Lower lobe of right lung (tissue), 2 donors: ENCODE measurements around the gene ADGRL2. TPM values are rescaled to one million over a fixed set of nuclear protein-coding genes. Genes with fewer than 3 reads are reported as not detected.

Experiments
- ATAC-seq, 2 donors: fragments of 200-7000 bp; cut with Tn5 transposase; one replicate each; pipeline ENCODE4 v1.9.1; 2020 to 2022; ENCODE audit warnings: mild to moderate bottlenecking in 2 of 2, moderate library complexity in 2 of 2
- DNase-seq: peaks from one replicate; pipeline ENCODE4 v3.0.0-alpha.2; 2020
- H3K27ac ChIP-seq: fragments of 200-600 bp; one replicate; pipeline ENCODE4 v1.8.0; 2022
- H3K27me3 ChIP-seq: fragments of 200-600 bp; one replicate; pipeline ENCODE4 v1.8.0; 2022; ENCODE audit warnings: low read depth
- H3K36me3 ChIP-seq: fragments of 200-600 bp; one replicate; pipeline ENCODE4 v1.8.0; 2022; ENCODE audit warnings: mild to moderate bottlenecking
- H3K4me1 ChIP-seq: fragments of 200-600 bp; one replicate; pipeline ENCODE4 v1.8.0; 2022
- H3K4me3 ChIP-seq: fragments of 200-600 bp; one replicate; pipeline ENCODE4 v1.8.0; 2022; ENCODE audit warnings: mild to moderate bottlenecking
- H3K9me3 ChIP-seq: fragments of 200-600 bp; one replicate; pipeline ENCODE4 v1.8.0; 2022
- intact Hi-C: fragments of 100-400 bp; cut with DNase I; formaldehyde crosslinking; loops from one replicate; pipeline ENCODE4 v1.11.0; 2022
- total RNA-seq: library from RNA; stranded (reverse); fragmentation: NEBNext Ultra II Directional; extraction: Animal tissue kit (Norgen Biotek cat#: 25700); gene quantifications from one replicate; pipeline ENCODE4 v1.2.1, GENCODE V29; 2021
- TF ChIP-seq, protein P1 (sequence below): fragments of 200-600 bp; IDR thresholded peaks from one replicate; pipeline ENCODE4 v1.8.0; 2022; ENCODE audit warnings: antibody characterized with exemption, mild to moderate bottlenecking
- donor health status: DM: no; HTN: yes; CAD: no; lungs with severe emphysema.

The ADGRL2 gene
- total RNA-seq, 1 donor from 2014 or later, result 97.9 TPM

DNA sequence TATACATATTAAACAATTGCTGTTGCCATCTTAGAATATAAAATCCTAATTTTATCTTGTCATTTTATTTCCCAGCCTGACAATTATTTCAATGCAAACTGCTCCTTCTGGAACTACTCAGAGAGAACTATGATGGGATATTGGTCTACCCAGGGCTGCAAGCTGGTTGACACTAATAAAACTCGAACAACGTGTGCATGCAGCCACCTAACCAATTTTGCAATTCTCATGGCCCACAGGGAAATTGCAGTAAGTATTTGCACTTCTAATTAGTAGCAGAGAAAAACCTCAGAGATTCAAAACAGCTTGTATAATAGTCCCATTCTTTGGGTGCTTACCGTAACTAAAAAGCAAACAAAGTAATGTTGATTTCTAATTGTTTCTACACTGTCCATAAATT lies 167.2 kb downstream of the ADGRL2 start:
- no peak for ATAC-seq
- Histone ChIP-seq H3K27me3 (no peaks in the 10 kb centered on the region), H3K36me3 (peaks cover 29% of the 10 kb centered on the region), H3K4me3 (no peak overlapping the region), H3K27ac (no peak overlapping the region), H3K4me1 (no peaks in the 10 kb centered on the region), H3K9me3 (no peaks in the 10 kb centered on the region)
- no peak for DNase-seq
- intact Hi-C loops, result no loop called here
- TF ChIP-seq, protein P1, sequence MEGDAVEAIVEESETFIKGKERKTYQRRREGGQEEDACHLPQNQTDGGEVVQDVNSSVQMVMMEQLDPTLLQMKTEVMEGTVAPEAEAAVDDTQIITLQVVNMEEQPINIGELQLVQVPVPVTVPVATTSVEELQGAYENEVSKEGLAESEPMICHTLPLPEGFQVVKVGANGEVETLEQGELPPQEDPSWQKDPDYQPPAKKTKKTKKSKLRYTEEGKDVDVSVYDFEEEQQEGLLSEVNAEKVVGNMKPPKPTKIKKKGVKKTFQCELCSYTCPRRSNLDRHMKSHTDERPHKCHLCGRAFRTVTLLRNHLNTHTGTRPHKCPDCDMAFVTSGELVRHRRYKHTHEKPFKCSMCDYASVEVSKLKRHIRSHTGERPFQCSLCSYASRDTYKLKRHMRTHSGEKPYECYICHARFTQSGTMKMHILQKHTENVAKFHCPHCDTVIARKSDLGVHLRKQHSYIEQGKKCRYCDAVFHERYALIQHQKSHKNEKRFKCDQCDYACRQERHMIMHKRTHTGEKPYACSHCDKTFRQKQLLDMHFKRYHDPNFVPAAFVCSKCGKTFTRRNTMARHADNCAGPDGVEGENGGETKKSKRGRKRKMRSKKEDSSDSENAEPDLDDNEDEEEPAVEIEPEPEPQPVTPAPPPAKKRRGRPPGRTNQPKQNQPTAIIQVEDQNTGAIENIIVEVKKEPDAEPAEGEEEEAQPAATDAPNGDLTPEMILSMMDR, result no peak

DNA sequence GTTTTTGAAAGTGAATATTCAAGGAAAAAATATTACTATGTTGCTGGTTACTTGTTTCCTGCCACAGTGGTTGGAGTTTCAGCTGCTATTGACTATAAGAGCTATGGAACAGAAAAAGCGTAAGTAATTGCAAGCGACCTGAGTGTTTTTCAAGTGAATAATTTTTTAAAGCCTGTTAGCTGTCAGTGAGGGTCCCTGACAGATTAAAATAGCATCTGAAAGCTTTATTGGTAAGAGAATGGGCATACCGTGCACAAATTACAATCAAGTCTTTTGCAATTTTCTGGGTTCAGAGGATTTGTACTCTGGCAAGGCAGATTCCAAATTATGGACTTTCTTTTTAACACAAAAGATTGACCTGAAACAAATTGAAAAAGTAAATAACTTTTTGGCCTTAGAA lies 169.7 kb downstream of the ADGRL2 start:
- Histone ChIP-seq H3K4me3 (no peak overlapping the region), H3K27me3 (no peaks in the 10 kb centered on the region), H3K4me1 (no peaks in the 10 kb centered on the region), H3K27ac (no peak overlapping the region), H3K36me3 (peaks cover 36% of the 10 kb centered on the region), H3K9me3 (no peaks in the 10 kb centered on the region)
- ATAC-seq (no peak), DNase-seq (no peak)
- TF ChIP-seq, protein P1, result no peak
- intact Hi-C loops, result no loop called here

DNA sequence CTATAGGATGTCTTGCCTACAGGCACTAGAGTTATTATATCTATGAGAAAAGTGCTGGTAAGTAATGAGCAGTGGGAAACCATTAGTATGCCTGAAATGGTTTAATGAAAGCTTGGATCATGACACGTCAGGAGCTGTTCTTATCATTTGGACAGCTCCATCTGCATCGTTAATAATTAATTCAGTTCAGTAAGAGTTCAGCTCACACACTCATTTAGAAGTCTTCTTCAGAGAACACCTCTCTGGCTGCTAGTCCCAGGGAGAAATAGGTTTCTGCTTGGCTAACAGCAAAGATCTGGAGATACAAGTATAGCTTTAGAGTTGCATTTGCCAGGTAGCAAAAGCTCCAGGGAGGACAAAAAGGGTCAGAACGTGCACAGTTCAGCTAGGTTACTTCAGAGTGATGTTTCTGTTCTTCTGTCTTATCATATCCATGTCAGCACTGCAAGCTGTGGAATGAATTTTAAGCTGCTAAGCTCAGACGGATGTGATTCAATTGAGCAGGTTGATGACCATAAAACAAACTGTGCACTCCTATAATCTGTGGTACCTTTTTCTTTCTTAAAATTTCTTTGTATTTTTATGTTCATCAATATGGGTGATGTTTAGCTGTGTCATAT lies 173.6 kb downstream of the ADGRL2 start:
- Histone ChIP-seq H3K27ac (no peak overlapping the region), H3K36me3 (peaks cover 14% of the 10 kb centered on the region), H3K9me3 (no peaks in the 10 kb centered on the region), H3K4me3 (no peak overlapping the region), H3K27me3 (no peaks in the 10 kb centered on the region), H3K4me1 (no peaks in the 10 kb centered on the region)
- no peak for DNase-seq
- intact Hi-C loops, result no loop called here
- no peak for ATAC-seq
- TF ChIP-seq, protein P1, result no peak

DNA sequence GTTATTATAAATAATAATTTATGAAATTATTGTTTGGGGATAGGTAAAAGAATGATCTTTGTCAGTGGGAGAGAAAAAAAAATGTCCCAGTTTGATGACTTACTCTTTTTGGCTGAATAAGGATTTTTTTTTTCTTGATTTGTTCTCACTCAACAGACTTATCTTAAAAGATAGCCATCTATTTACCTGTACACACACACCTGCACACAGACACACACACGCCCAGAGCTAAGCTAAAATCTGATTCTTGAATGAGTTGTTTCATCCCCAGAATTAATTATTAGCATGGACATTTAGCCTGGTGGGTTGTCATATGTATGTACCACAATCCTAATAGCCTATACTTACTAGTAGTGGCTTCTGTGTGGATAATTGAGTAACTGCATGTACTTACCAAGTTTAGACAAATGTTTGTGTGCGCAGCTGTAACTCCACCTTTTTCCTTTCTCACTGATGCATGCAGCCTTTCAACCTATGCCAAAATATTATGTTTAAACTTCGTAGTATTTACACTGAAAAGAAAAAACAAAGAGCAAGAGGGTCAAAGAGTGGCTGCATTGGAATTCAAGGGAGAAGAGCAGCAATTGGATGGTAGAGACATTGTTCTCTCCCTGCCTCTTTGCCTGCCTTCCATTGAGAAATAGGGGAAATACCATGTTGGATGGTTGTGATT lies 174.3 kb downstream of the ADGRL2 start:
- H3K9me3 ChIP-seq, result no peaks in the 10 kb centered on the region
- peaks cover 14% of the 10 kb centered on the region for H3K36me3 ChIP-seq
- no peak overlapping the region for H3K4me3 ChIP-seq
- no peak for ATAC-seq
- DNase-seq, result no peak
- TF ChIP-seq, protein P1, result no peak
- H3K4me1 ChIP-seq, result no peaks in the 10 kb centered on the region
- intact Hi-C loops, result no loop called here
- no peaks in the 10 kb centered on the region for H3K27me3 ChIP-seq
- no peak overlapping the region for H3K27ac ChIP-seq

DNA sequence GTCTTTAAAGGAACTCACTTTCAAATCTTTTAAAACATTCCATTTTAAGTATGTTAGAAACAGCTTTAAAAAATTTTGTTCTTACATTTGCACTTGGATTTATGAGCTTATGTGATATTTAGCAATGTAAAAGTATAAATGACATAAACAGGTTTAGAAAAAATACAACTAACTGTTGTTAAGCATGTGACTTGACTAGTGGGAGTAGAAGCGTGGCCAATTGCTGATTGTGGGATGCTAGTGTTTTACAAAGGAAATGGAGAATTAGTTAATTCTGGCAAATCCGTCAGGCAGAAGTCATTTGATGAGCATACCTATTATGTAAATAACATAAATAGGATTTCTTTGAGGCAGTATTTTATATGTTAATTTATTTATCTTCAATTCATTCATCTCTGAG lies 175.8 kb downstream of the ADGRL2 start:
- no peaks in the 10 kb centered on the region for H3K4me1 ChIP-seq
- ATAC-seq, result no peak
- intact Hi-C loops, result no loop called here
- no peaks in the 10 kb centered on the region for H3K27me3 ChIP-seq
- no peak overlapping the region for H3K27ac ChIP-seq
- DNase-seq, result no peak
- H3K36me3 ChIP-seq, result peaks cover 14% of the 10 kb centered on the region
- H3K4me3 ChIP-seq, result no peak overlapping the region
- TF ChIP-seq, protein P1, result no peak
- no peaks in the 10 kb centered on the region for H3K9me3 ChIP-seq
